ENCODE measurements around the gene OSBP2.

OSBP2 gene

GRCh38 chr22:30909306-30909705, 214.6 kb downstream of the OSBP2 start:
- DNase-seq (ENCODE audit: low read depth), result no peak
- no peak for TF ChIP-seq CTCF (conservative IDR thresholded peaks at IDR 0.05; ENCODE audit: low read length)
- no peak overlapping the region for H3K4me3 ChIP-seq (ENCODE audit: low read length)

DNA sequence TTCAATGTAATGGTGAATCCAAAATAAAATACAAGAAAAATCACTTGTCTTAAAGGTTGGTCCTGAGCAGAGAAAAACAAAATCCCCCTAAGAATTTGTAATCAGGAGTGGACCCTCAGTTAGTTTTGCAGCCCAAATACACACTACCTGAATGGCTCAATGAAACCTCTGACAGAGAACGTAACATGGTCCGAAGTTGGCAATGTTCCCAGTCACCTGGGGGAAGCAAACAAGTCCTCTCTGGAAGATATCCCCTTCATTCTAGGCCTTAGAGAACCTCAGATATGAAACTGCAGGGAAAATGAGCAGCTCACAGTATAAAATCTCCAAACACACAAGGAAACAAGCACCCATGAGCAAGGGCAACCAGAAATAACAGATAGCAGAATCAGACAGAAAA, 215.7 kb downstream of the OSBP2 start:
- DNase-seq (ENCODE audit: low read depth), result no peak
- TF ChIP-seq CTCF (conservative IDR thresholded peaks at IDR 0.05; ENCODE audit: low read length), result no peak
- no peak overlapping the region for H3K4me3 ChIP-seq (ENCODE audit: low read length)

- no peak for TF ChIP-seq CTCF (conservative IDR thresholded peaks at IDR 0.05; ENCODE audit: low read length)
- no peak overlapping the region for H3K4me3 ChIP-seq (ENCODE audit: low read length)
- DNase-seq (ENCODE audit: low read depth), result no peak
Measured at GRCh38 chr22:30918761-30919160, 224.1 kb downstream of the OSBP2 start.

- H3K4me3 ChIP-seq (ENCODE audit: low read length), result no peak overlapping the region
- DNase-seq (ENCODE audit: low read depth), result no peak
- TF ChIP-seq CTCF (conservative IDR thresholded peaks at IDR 0.05; ENCODE audit: low read length), result no peak
Measured at GRCh38 chr22:30919973-30920372, 225.3 kb downstream of the OSBP2 start.

DNA sequence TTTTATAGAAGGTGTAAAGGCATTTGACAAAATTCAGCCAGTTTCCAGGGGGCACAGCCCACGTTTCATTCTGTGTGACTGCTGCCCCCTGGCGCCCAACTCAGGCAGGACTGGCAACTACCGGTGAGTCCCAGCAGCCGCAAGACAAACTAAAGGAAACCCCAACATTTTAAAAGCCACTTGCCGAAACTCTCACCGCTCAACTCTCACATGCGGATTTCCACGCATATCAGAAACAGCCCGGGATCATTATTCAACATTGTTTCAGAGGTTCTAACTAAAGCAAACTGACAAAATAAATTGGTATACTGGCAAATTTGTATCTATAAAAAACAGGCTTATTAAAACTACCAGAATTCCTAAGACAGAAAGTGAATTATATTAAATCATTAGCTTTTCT, 225.7 kb downstream of the OSBP2 start:
- H3K4me3 ChIP-seq (ENCODE audit: low read length), result peak overlapping the region; percentile 17; the same call in 1 of the 2 replicates
- peak; percentile 52 for DNase-seq (ENCODE audit: low read depth)

DNA sequence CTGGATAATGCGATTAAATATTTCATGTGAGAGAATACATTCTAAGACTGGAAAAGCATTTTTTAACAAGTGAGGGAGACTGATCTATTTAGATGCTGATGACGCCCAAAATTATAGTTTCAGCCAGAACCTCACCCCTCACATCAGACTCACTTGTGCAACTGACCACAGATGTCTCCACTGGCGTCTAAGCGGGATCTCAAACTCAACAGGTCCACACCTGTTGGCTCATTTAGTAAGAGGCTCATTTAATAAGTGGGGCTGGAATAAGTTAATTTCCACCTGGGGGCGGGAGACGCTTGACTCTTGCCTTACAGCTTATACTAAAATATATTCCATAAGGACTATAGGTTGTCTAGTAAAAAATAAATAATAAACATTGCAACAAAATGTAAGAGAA, 226.4 kb downstream of the OSBP2 start:
- no peak for TF ChIP-seq CTCF (conservative IDR thresholded peaks at IDR 0.05; ENCODE audit: low read length)
- H3K4me3 ChIP-seq (ENCODE audit: low read length), result peak overlapping the region; percentile 59
- peak; percentile 11 for DNase-seq (ENCODE audit: low read depth)

More for the DNA sequence above, 225.7 kb downstream of the OSBP2 start:
- TF ChIP-seq CTCF (conservative IDR thresholded peaks at IDR 0.05; ENCODE audit: low read length), result peak; percentile 83

- peak overlapping the region; percentile 59 for H3K4me3 ChIP-seq (ENCODE audit: low read length)
- no peak for TF ChIP-seq CTCF (conservative IDR thresholded peaks at IDR 0.05; ENCODE audit: low read length)
- peak; percentile 64 for DNase-seq (ENCODE audit: low read depth)
Measured at GRCh38 chr22:30922151-30922611, 227.5 kb downstream of the OSBP2 start.
